Occipital lobe (tissue), 2 donors: ENCODE results near the gene CARD14. TPM values are rescaled to one million over a fixed set of nuclear protein-coding genes. Genes with fewer than 3 reads are reported as not detected.

Source experiments
- DNase-seq: peaks from one replicate; lab custom pipeline; 2025; lab: John Stamatoyannopoulos, UW
- total RNA-seq: library from RNA; depleted of rRNA; stranded (reverse); fragments of >200 nt; gene quantifications from one replicate; pipeline ENCODE4 v1.2.3, GENCODE V29; 2014

Gene CARD14
- 0.31 TPM for total RNA-seq

DNA sequence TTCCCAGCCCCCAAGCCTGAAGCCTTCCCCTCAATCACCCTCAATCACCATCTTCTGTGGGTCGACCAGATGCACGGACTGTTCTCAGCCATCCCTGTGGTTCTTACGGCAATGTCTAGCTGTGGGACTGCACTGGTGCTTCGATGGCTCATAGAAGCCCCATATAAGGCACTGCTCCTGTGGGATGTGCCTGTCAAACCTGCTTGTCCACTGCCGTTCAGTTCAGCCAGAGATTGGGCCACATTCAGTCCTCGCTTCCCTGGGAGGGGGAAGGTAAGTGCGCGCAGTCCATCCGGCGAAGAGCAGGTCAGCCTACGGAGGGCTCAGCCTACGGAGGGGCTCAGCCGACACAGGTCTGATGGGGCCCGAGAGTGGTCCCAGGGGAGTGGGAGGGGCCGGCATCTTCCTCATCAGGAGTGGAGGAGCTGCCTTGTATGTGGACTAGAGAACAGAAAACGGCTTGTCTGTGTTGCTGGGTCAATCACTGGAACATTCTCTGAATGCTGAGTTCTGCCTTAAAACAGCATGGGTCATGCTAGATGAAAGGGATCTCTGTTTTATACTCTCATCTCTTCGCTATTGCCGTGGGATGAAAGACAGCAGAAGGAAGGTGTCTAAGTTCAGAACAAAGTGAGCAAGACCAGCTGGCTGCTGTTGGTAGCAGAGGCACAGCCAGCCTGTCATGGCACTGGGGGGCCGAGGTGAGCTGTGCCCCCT lies at the start of gene CARD14:
Gene CARD14, plus strand, starts transcription at position 247 of the 717 bp plus-strand sequence. CDS start 11,409 bp downstream, outside the sequence.
- no peak for DNase-seq

DNA sequence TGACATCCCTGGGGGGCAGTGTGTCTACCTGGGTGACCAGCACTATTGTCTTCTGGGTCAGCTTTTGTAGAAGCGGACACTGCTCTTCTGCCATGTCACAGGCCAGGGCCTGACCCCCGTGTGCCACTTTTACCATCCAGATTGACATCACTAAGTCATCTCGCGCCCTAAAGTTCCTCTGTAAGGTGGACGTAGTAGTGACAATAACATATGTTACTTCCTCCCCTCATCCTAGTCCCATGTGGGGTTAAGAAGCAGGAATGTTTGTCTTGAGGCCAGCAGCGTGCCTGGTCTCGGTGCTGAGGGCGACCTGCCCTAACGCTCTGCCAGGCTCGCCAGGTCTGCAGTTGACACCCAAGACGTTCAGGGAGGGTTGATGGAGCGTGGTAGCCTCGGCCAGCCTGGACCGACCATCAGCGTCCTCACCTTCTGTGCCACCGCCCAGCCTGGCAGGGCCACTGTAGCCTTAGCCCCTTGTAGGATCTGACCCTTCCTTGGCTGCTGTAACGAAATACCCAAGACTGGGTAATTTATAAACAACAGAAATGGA lies 47.7 kb upstream of the CARD14 start:
- DNase-seq = no peak

DNA sequence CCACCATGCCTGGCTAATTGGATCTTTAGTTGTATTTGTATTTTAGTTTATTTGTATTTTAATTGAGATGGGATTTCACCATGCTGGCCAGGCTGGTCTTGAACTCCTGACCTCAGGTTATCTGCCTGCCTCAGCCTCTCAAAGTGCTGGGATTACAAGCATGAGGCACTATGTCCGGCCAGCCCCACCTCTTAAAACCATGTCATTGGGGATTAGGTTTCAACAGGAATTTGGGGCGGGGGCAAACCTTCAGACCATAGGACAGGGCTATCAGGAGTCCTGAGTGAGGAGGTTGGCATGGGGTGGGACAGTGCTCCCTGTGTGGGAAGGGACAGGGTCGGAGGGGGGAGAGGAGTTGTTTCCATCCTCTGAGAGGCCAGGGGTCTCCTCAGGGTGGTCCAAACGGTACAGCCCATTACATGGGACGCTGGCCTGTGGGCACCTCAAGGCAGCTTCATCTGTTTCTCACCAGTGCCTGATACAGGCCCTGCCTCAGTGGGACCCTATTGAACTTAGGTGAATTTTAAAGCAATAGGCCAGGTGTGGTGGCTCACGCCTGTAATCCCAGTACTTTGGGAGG lies 46.8 kb upstream of the CARD14 start:
- DNase-seq = no peak

- DNase-seq = no peak
Observed at GRCh38 chr17:80123791-80124190, 46.0 kb upstream of the CARD14 start.

GRCh38 chr17:80124351-80124981 lies 45.4 kb upstream of the CARD14 start:
- no peak for DNase-seq

- DNase-seq = no peak
Observed at GRCh38 chr17:80125656-80126448, 44.0 kb upstream of the CARD14 start.

DNA sequence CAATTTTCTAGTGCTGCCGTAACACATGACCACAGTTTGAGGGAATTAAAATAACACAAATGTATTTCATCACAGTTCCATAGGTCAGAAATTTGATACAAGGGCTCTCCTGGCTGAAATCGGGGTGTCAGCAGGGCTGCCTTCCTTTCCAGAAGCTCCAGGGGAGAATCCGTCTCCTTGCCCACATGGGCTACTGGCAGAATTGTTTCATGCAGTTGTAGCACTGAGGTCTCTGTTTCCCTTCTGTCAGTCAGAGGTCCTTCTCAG lies 43.4 kb upstream of the CARD14 start:
- DNase-seq = no peak

DNA sequence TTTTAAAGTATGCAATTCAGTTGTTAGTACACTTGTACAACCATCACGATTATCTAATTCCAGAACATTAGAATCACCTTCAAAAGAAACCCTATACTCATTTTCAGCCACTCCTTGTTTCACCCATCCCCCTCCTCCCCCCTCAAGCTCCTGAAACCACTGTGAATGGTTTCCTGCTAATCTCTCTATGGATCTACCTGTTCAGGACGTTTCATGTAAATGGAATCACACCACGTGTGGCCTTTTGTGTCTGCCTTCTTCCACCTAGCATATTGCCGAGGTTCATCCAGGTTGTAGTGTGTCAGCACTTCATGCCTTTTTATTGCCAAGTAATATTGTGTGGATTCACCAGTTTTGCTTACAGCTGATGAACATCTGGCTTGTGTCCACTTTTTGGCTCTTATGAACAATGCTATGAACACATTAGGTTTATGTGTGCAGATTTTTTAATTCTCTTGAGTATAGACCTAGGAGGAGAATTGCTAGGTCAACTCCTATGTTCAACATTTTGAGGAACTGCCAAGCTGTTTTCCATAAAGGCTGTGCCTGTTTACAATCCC lies 40.7 kb upstream of the CARD14 start:
- no peak for DNase-seq

- no peak for DNase-seq
Observed at GRCh38 chr17:80130992-80131391, 38.8 kb upstream of the CARD14 start.

DNA sequence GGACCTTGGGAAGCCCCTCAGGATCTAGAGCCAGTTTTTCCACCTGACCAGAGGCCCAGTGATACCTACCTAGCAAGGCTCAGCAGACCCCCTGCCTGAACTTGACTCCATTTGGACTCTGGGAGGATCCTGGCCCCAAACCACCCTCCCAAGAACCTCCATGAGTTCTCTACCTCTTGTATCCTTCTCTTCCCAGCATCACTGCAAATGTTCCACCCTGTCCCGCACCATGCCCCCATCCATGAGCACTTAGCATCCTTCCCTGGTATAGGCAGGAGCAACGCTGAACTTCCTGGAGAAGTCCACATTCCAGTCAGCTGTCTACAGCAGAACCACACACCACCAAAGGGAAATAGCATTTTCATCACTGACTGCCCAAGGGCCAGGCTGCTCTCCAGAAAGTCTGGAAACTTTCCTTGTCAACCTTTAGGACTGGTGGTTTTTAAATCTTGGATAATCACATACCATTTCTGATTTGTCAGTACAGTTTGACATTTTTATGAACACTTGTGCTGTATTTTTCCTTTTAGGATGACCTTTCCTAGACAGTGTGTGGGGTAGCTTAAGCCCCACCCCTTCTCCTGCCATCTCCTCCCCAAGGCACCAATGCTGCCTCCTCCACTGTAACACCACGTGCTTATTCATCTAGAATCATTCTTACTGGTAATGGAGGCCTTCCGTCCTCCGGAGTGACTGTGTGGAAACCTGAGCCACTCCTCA lies 36.8 kb upstream of the CARD14 start:
- DNase-seq = no peak

GRCh38 chr17:80133626-80133970 lies 36.2 kb upstream of the CARD14 start:
- DNase-seq = no peak

- DNase-seq = no peak
Observed at GRCh38 chr17:80137131-80137530, 32.7 kb upstream of the CARD14 start.

DNA sequence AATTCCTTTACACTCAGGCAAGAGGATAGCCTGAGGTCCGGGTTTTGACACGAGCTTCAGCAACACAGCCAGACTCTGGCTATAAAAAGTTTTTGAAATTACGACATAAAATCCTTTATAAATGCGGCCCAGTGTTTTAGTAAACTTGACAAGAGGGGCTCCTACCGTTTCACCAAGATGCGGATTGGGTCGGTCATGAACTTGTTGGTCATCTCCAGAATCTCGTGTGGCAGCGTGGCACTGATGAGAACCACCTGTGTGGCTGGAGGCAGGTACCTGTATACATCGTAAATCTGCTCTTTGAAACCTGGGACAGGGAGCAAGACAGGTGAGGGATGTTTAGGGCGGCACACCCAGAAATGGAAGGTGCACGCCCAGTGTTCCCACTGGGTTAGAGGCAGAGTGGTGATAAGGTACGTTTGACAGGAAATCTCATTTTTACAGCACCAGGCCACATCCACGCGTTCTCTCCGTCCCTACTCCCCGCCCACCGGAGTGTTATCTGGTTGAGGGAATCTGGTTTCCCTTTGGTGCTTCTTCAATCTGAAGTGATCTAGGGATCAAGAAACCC lies 30.9 kb upstream of the CARD14 start:
- no peak for DNase-seq

GRCh38 chr17:80141463-80142165 lies 28.2 kb upstream of the CARD14 start:
- no peak for DNase-seq

- DNase-seq = no peak
Observed at GRCh38 chr17:80142929-80143328, 26.9 kb upstream of the CARD14 start.

- DNase-seq = no peak
Observed at GRCh38 chr17:80145076-80146075, 24.5 kb upstream of the CARD14 start.

GRCh38 chr17:80146121-80147034 lies 23.5 kb upstream of the CARD14 start:
- no peak for DNase-seq
